ENCODE results near the gene OOSP3.
"Not testable (repeated sequence)": the region's sequence is repeated elsewhere in the genome, so short reads cannot be mapped to it uniquely, and the experiment has no call there.

Gene OOSP3

DNA sequence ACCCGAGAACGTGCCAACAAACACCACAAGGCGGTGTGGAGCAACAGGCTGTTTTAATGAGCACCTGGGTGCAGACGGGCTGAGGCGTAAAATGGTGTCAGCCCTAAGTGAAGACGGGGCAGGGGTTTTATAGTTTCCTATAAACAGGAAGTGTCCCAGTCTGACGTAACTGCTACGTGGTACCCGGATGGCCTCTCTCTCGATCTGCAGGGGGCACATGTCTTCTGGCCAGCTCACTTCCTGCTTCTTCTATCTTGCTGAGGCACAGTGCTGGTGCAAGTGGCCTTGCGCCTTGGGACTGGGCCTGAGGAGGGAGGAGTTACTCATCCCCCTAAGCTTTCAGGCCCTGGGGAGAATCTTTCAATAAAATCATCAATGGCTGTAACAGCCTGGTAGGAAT, 20.9 kb downstream of the OOSP3 start:
- H3K27ac ChIP-seq, result no peak overlapping the region
- no peak for TF ChIP-seq ZFX (IDR thresholded peaks at IDR 0.05)
- TF ChIP-seq, protein P1, sequence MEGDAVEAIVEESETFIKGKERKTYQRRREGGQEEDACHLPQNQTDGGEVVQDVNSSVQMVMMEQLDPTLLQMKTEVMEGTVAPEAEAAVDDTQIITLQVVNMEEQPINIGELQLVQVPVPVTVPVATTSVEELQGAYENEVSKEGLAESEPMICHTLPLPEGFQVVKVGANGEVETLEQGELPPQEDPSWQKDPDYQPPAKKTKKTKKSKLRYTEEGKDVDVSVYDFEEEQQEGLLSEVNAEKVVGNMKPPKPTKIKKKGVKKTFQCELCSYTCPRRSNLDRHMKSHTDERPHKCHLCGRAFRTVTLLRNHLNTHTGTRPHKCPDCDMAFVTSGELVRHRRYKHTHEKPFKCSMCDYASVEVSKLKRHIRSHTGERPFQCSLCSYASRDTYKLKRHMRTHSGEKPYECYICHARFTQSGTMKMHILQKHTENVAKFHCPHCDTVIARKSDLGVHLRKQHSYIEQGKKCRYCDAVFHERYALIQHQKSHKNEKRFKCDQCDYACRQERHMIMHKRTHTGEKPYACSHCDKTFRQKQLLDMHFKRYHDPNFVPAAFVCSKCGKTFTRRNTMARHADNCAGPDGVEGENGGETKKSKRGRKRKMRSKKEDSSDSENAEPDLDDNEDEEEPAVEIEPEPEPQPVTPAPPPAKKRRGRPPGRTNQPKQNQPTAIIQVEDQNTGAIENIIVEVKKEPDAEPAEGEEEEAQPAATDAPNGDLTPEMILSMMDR (conservative IDR thresholded peaks at IDR 0.05), result no peak

DNA sequence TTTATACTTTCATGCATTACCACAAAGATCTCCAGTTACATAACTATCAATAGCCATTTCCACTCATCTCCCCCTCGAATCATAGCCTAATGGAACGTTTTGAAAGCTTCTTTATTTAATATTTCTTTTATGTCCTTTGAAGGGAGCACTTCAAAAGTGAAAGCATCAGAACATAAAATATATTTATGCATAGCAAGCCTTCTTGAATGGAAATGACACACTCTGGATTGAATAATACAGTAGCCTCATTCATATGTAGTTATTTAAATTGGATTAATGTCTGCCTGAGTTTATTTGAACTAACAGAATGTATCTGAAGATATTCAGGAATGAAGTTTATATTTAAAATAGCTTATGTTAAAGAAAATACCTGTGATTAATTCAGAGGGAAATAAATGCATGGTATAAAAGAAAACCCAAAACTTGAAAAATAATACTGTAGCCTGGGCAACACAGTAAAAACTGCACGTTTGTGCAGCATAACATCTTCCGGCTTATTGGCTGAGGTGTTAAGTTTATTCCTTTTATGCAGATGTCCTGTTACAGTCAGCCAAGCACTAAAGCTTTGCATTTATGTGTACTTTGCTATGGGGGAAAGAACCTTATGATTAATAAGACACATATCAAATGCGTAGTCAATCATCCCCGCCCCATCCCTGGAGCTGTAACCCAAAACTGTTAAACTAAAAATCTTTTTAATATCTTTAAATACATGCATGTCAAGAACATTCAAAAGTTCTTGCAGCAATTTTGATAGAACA, 22.0 kb downstream of the OOSP3 start:
- TF ChIP-seq, protein P1 (conservative IDR thresholded peaks at IDR 0.05), result no peak
- no peak for TF ChIP-seq ZFX (IDR thresholded peaks at IDR 0.05)

DNA sequence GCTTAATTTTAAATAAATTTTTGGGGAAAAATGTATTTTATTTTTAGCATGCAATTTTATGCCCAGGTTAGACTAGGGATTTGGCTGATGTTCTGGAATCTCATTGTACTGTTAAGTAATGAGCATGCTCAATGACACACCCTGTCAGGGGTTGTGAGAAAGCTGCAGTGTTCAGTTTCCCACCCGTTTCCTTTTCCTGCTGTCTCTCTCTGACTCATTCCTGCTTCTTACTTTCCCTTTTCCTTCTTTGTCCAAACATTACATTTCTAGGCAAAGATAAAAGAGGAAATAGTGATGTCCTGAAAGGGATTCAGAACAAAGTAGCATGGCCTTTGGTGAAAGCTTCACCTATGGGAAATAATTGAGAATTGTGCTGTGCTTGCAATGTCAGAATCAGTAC, 22.7 kb downstream of the OOSP3 start:
- TF ChIP-seq, protein P1 (conservative IDR thresholded peaks at IDR 0.05), result no peak
- TF ChIP-seq ZFX (IDR thresholded peaks at IDR 0.05), result no peak
- no peak overlapping the region for H3K27ac ChIP-seq

More for the DNA sequence above, 22.0 kb downstream of the OOSP3 start:
- no peak overlapping the region for H3K27ac ChIP-seq

DNA sequence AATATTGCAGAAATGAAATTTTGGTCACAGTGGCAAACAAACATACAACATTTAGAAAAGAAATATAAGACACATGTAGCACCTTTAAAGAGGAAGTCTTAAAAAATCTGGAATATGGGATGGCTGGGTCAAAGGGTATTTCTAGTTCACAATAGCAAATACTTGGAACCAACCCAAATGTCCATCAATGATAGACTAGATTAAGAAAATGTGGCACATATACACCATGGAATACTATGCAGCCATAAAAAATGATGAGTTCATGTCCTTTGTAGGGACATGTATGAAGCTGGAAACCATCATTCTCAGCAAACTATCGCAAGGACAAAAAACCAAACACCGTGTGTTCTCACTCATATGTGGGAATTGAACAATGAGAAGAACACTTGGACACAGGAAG, 25.0 kb downstream of the OOSP3 start:
- H3K27ac ChIP-seq, result not testable (repeated sequence)

DNA sequence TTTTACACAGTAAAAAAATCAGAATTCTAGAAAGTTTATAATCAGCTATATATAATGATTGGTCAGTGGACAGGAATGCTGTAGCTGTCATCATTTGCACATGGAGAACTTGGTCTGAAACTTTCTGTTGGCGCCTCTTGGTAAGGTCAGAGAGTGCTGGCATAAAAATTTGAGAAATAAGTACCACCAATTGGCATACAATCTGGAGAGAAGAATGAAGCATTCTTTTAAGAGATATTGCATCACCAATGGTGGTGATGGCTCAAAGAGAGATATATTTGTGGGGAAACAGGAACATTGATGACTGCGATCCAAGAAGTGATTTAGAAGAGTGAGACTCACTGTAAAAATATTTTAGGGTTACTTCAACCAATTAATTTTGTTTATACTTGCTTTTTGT, 39.9 kb downstream of the OOSP3 start:
- H3K27ac ChIP-seq, result no peak overlapping the region
- TF ChIP-seq, protein P1 (conservative IDR thresholded peaks at IDR 0.05), result no peak
- TF ChIP-seq ZFX (IDR thresholded peaks at IDR 0.05), result no peak

DNA sequence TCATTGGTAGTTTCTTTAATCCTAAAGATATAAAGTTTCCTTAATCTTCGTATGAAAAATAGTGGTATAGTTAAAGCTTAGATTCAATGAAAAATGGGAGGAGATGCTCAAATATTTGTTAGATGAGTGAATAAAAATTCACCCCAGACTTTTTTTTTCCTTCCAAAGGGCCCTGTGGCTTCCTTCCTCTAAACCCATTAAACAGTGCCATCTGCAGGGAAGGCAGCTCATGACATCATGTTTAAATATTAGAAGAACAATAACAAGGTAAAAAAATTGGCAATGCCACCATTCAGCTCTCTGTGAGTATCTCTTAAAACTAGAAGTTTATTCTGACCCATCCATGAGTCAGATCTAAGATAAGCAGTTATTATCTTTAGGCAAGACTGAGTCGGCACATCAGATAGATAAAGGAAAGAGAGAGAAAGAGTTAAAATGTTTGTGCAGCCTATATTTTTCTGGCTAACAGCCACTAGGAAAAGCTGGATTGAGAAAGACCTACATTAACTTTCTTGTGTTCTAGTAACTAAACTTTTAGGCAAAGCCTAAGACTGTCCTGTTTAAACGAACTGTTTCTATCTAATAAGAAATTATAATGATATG, 40.5 kb downstream of the OOSP3 start:
- TF ChIP-seq ZFX (IDR thresholded peaks at IDR 0.05), result no peak
- TF ChIP-seq, protein P1 (conservative IDR thresholded peaks at IDR 0.05), result peak; percentile 82
- H3K27ac ChIP-seq, result no peak overlapping the region

DNA sequence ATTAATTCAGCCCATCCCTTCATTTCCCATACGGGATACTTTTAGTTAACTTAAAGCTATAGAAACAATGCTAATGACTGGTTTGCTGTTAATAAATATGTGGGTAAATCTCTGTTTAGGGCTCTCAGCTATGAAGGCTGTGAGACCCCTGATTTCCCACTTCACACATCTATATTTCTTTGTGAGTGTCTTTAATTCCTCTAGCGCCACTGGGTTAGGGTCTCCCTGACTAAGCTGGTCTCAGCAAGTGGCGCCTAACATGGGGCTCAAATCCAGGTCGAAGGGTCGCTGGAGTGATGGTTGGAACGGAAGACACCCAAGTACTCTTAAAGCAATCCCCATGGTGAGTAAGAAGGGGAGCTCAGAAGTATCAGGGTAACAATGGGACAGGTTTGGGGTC, 45.2 kb downstream of the OOSP3 start:
- no peak overlapping the region for H3K27ac ChIP-seq
- TF ChIP-seq ZFX (IDR thresholded peaks at IDR 0.05), result no peak
- TF ChIP-seq, protein P1 (conservative IDR thresholded peaks at IDR 0.05), result no peak

DNA sequence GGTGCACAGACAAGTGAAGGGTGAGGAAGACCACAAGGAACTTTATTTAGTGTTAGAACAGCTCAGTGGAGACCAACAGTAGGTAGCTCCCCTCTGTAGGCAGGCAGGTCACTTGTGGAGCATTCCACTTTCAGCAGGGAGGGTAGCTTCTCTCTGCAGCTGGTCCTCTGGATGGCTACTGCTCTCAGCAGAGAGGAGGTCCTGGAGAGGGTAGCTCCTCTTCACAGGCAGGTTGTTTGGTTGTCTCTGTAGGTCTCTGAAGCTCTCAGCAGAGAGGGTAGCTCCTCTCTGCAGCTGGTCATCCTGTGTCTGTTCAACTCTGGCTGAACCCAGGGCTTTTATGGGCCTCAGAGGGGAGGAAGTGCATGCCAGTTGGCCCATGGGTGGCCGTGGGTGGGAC, 53.1 kb downstream of the OOSP3 start:
- no peak for TF ChIP-seq ZFX (IDR thresholded peaks at IDR 0.05)
- H3K27ac ChIP-seq, result no peak overlapping the region

Measured in C4-2B (cell line).